HepG2 (cell line): Measurements from ENCODE around the gene EEA1. TPM values are rescaled to one million over a fixed set of nuclear protein-coding genes. Genes with fewer than 3 reads are reported as not detected.
A peak's percentile ranks its signal among the peaks of the same experiment; 100 is the strongest.

Experiments used
- FOSL1 ChIP-seq: sonication (generic); formaldehyde crosslinking; IDR thresholded peaks from 2 replicates; pipeline ENCODE4 v1.9.0; 2021; ENCODE audit warnings: missing genetic modification reagents, borderline replicate concordance
- GABPB1 ChIP-seq: IDR thresholded peaks from 2 replicates; pipeline ENCODE4 v1.6.1; 2016; ENCODE audit warnings: mild to moderate bottlenecking, missing genetic modification reagents, moderate library complexity, missing compliant biosample characterization
- IKZF5 ChIP-seq: IDR thresholded peaks from 2 replicates; pipeline ENCODE4 v1.6.1; 2018; ENCODE audit warnings: missing genetic modification reagents, mild to moderate bottlenecking, missing compliant biosample characterization
- KDM2A ChIP-seq: sonication (generic); formaldehyde crosslinking; IDR thresholded peaks from 2 replicates; pipeline ENCODE4 v1.4.0; 2020; ENCODE audit warnings: low read depth, missing genetic modification reagents, borderline replicate concordance
- KLF16 ChIP-seq, 2 experiments: sonication (generic) in 1 of 2; formaldehyde crosslinking in 1 of 2; IDR thresholded peaks; 2 replicates each; pipeline versions ENCODE4 v1.6.1 to v1.8.0; 2016 to 2023; ENCODE audit warnings: missing genetic modification reagents in 2 of 2, missing compliant biosample characterization in 1 of 2
- LCORL ChIP-seq, 2 experiments: fragments of 450-650 bp in 1 of 2; sonication (generic) in 1 of 2; formaldehyde crosslinking in 1 of 2; IDR thresholded peaks; 2 replicates each; pipeline versions ENCODE4 v1.5.0 to v1.6.1; 2017 to 2020; ENCODE audit warnings: antibody characterized with exemption in 1 of 2, missing genetic modification reagents in 1 of 2
- NR2F2 ChIP-seq: IDR thresholded peaks from 2 replicates; pipeline ENCODE4 v1.6.1; 2012; ENCODE audit warnings: low read depth, inconsistent platforms, borderline replicate concordance
- PBX3 ChIP-seq: sonication (generic); formaldehyde crosslinking; IDR thresholded peaks from 2 replicates; pipeline ENCODE4 v1.8.1; 2023; ENCODE audit warnings: missing genetic modification reagents, inconsistent platforms, borderline replicate concordance
- PHF21A ChIP-seq: sonication (generic); formaldehyde crosslinking; IDR thresholded peaks from 2 replicates; pipeline ENCODE4 v1.5.0; 2020; ENCODE audit warnings: mild to moderate bottlenecking, missing genetic modification reagents
- PHF8 ChIP-seq: sonication (generic); formaldehyde crosslinking; IDR thresholded peaks from 2 replicates; pipeline ENCODE4 v1.5.0; 2020; ENCODE audit warnings: missing genetic modification reagents
- PRDM10 ChIP-seq: sonication (generic); formaldehyde crosslinking; IDR thresholded peaks from 2 replicates; pipeline ENCODE4 v1.4.0; 2020; ENCODE audit warnings: low read depth, missing genetic modification reagents
- SNRNP70 ChIP-seq: fragments of 200-400 bp; formaldehyde crosslinking; IDR thresholded peaks from 2 replicates; pipeline ENCODE4 v1.6.1; 2017; ENCODE audit warnings: mild to moderate bottlenecking, low read depth, low read length, moderate library complexity
- SUZ12 ChIP-seq: fragments of 150-350 bp; IDR thresholded peaks from 2 replicates; pipeline ENCODE4 v1.6.1; 2014; ENCODE audit warnings: low read depth, low read length
- TEAD3 ChIP-seq: optimal IDR thresholded peaks from 2 replicates; pipeline ENCODE3; 2016; ENCODE audit warnings: borderline replicate concordance
- ZBTB39 ChIP-seq: sonication (generic); formaldehyde crosslinking; IDR thresholded peaks from 2 replicates; pipeline ENCODE4 v1.5.0; 2020; ENCODE audit warnings: missing genetic modification reagents
- ZBTB7B ChIP-seq: sonication (generic); formaldehyde crosslinking; IDR thresholded peaks from 2 replicates; pipeline ENCODE4 v1.4.0; 2020; ENCODE audit warnings: missing genetic modification reagents
- ZFP36L2 ChIP-seq: sonication (generic); formaldehyde crosslinking; IDR thresholded peaks from 2 replicates; pipeline ENCODE4 v1.4.0; 2020; ENCODE audit warnings: missing genetic modification reagents
- ZFY ChIP-seq: sonication (generic); formaldehyde crosslinking; IDR thresholded peaks from 2 replicates; pipeline ENCODE4 v1.4.0; 2020; ENCODE audit warnings: missing genetic modification reagents
- ZNF235 ChIP-seq: sonication (generic); formaldehyde crosslinking; IDR thresholded peaks from 2 replicates; pipeline ENCODE4 v1.8.1; 2023; ENCODE audit warnings: mild to moderate bottlenecking, missing genetic modification reagents, borderline replicate concordance
- ZNF329 ChIP-seq: sonication (generic); formaldehyde crosslinking; IDR thresholded peaks from 2 replicates; pipeline ENCODE4 v1.9.0; 2021; ENCODE audit warnings: low read depth, mild to moderate bottlenecking, missing genetic modification reagents
- ZNF549 ChIP-seq: sonication (generic); formaldehyde crosslinking; IDR thresholded peaks from 2 replicates; pipeline ENCODE4 v1.5.0; 2020; ENCODE audit warnings: missing genetic modification reagents
- ZNF598 ChIP-seq: sonication (generic); formaldehyde crosslinking; IDR thresholded peaks from 2 replicates; pipeline ENCODE4 v1.5.1; 2020; ENCODE audit warnings: mild to moderate bottlenecking, missing genetic modification reagents, borderline replicate concordance
- ZNF768 ChIP-seq: sonication (generic); formaldehyde crosslinking; IDR thresholded peaks from 2 replicates; pipeline ENCODE4 v1.4.0; 2020; ENCODE audit warnings: missing genetic modification reagents
- ZSCAN22 ChIP-seq: sonication (generic); formaldehyde crosslinking; IDR thresholded peaks from 2 replicates; pipeline ENCODE4 v1.4.0; 2020; ENCODE audit warnings: mild to moderate bottlenecking, missing genetic modification reagents
- polyA plus RNA-seq, 8 experiments: library from polyadenylated mRNA; depleted of rRNA in 3 of 8; stranded (reverse) in 7 of 8; unstranded in 1 of 8; fragments of >200 nt; fragmentation: Illumina TruSeq in 4 of 8; extraction: Trizol in 4 of 8; gene quantifications; 2 replicates each; pipeline versions ENCODE4 v1.2.1 to v1.2.3, GENCODE V29; 2011 to 2016; ENCODE audit warnings: low read depth in 4 of 8, missing spikeins in 1 of 8, mixed read lengths in 1 of 8; ENCODE audit not compliant: insufficient read depth in 1 of 8
- total RNA-seq, 5 experiments: library from RNA; depleted of rRNA; stranded (reverse); fragments of >200 nt; fragmentation: Illumina TruSeq; extraction: Trizol; gene quantifications; 2 replicates each; pipeline ENCODE4 v1.2.3, GENCODE V29; 2016; ENCODE audit warnings: low read depth in 1 of 5

EEA1 gene
- total and polyA plus RNA-seq, 2 of the 13 experiments (the other 11 are each of a cell fraction or from before 2014, with no cell fraction given) = 5.0 to 19.3 TPM

- no peak for TF ChIP-seq ZNF549 (CRISPR knock-in tag)
- TF ChIP-seq ZFY (CRISPR knock-in tag) = no peak
- TF ChIP-seq SNRNP70 = no peak
- no peak for TF ChIP-seq IKZF5
- TF ChIP-seq NR2F2 = no peak
- TF ChIP-seq PRDM10 (CRISPR knock-in tag) = no peak
- no peak for TF ChIP-seq KLF16 (CRISPR knock-in tag; IDR thresholded peaks at IDR 0.05)
- no peak for TF ChIP-seq ZNF768
- no peak for TF ChIP-seq PHF21A
- TF ChIP-seq LCORL (IDR thresholded peaks at IDR 0.05) = no peak
- peak; percentile 34; the same call in 1 of the 2 replicates for TF ChIP-seq LCORL (CRISPR knock-in tag; IDR thresholded peaks at IDR 0.05)
- TF ChIP-seq ZNF598 (CRISPR knock-in tag) = no peak
- TF ChIP-seq ZNF329 (CRISPR knock-in tag) = no peak
- no peak for TF ChIP-seq PHF8
- no peak for TF ChIP-seq ZFP36L2
- TF ChIP-seq ZNF235 (CRISPR knock-in tag) = no peak
- peak; percentile 83 for TF ChIP-seq TEAD3 (CRISPR knock-in tag)
- no peak for TF ChIP-seq ZBTB7B (CRISPR knock-in tag)
- no peak for TF ChIP-seq GABPB1 (CRISPR knock-in tag)
- TF ChIP-seq ZSCAN22 (CRISPR knock-in tag) = no peak
- no peak for TF ChIP-seq SUZ12
- no peak for TF ChIP-seq PBX3 (CRISPR knock-in tag)
- TF ChIP-seq FOSL1 (CRISPR knock-in tag) = 0 out of 2 replicates have a peak, but pooled peaks have one; percentile 7
- TF ChIP-seq ZBTB39 (CRISPR knock-in tag) = no peak
- TF ChIP-seq KDM2A (CRISPR knock-in tag) = no peak
Measured at GRCh38 chr12:92899386-92900001, 29.6 kb downstream of the EEA1 start (continued).
